ENCODE data around the gene PRIM2.
"Not testable (repeated sequence)": the region's sequence is repeated elsewhere in the genome, so short reads cannot be mapped to it uniquely, and the experiment has no call there.

GRCh38 chr6:57489887-57490286, 172.5 kb downstream of the PRIM2 start:
- TF ChIP-seq CTCF (IDR thresholded peaks at IDR 0.05; ENCODE audit: insufficient read depth, low read length, poor library complexity, severe bottlenecking); EZH2phosphoT487 (conservative IDR thresholded peaks at IDR 0.05; ENCODE audit: low read length): not testable (repeated sequence)
